Hepatocyte (in vitro differentiated cells): Measurements from ENCODE around the gene PRKCZ.

Experiments
- EZH2phosphoT487 ChIP-seq: fragments of 200-600 bp; sonication (generic); IDR thresholded peaks from one replicate; pipeline ENCODE4 v1.6.1; 2018; ENCODE audit warnings: antibody characterized with exemption, mild to moderate bottlenecking, low read depth, moderate library complexity; ENCODE audit not compliant: unreplicated experiment, severe bottlenecking
- TF ChIP-seq, protein P1 (sequence below): fragments of 200-600 bp; sonication (generic); IDR thresholded peaks from 2 replicates; pipeline ENCODE4 v1.5.1; 2016; ENCODE audit warnings: antibody characterized with exemption, mild to moderate bottlenecking; ENCODE audit not compliant: poor library complexity

- TF ChIP-seq, protein P1, sequence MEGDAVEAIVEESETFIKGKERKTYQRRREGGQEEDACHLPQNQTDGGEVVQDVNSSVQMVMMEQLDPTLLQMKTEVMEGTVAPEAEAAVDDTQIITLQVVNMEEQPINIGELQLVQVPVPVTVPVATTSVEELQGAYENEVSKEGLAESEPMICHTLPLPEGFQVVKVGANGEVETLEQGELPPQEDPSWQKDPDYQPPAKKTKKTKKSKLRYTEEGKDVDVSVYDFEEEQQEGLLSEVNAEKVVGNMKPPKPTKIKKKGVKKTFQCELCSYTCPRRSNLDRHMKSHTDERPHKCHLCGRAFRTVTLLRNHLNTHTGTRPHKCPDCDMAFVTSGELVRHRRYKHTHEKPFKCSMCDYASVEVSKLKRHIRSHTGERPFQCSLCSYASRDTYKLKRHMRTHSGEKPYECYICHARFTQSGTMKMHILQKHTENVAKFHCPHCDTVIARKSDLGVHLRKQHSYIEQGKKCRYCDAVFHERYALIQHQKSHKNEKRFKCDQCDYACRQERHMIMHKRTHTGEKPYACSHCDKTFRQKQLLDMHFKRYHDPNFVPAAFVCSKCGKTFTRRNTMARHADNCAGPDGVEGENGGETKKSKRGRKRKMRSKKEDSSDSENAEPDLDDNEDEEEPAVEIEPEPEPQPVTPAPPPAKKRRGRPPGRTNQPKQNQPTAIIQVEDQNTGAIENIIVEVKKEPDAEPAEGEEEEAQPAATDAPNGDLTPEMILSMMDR = no peak
- no peak for TF ChIP-seq EZH2phosphoT487
These were observed 30.7 kb downstream of the PRKCZ start for GRCh38 chr1:2080884-2081283.
